Upper lobe of left lung (tissue), 6 donors: ENCODE results near the gene GCG. TPM values are rescaled to one million over a fixed set of nuclear protein-coding genes. Genes with fewer than 3 reads are reported as not detected.

Experiments
- ATAC-seq, 2 donors: fragments of 200-7000 bp; cut with Tn5 transposase; one replicate each; pipeline ENCODE4 v1.9.1; 2022; ENCODE audit warnings: mild to moderate bottlenecking in 2 of 2, moderate library complexity in 2 of 2; ENCODE audit not compliant: low FRiP score in 2 of 2
- DNase-seq, 2 donors: peaks; one replicate each; pipeline ENCODE4 v3.0.0-alpha.2; 2019 to 2020
- H3K27ac ChIP-seq, 4 donors: fragments of 200-600 bp; sonication (generic); one replicate each; pipeline ENCODE4 v1.5.1; 2016 to 2019
- H3K27me3 ChIP-seq, 4 donors: fragments of 200-600 bp; sonication (generic); one replicate each; pipeline ENCODE4 v1.5.1; 2017 to 2019
- H3K36me3 ChIP-seq, 4 donors: fragments of 200-600 bp; sonication (generic); one replicate each; pipeline ENCODE4 v1.5.1; 2016 to 2019
- H3K4me1 ChIP-seq, 4 donors: fragments of 200-600 bp; sonication (generic); one replicate each; pipeline ENCODE4 v1.5.1; 2018 to 2019
- H3K4me3 ChIP-seq, 4 donors: fragments of 200-600 bp; sonication (generic); one replicate each; pipeline ENCODE4 v1.5.1; 2017 to 2019; ENCODE audit warnings: mild to moderate bottlenecking in 2 of 4, moderate library complexity in 1 of 4
- H3K9me3 ChIP-seq, 4 donors: fragments of 200-600 bp; sonication (generic); one replicate each; pipeline ENCODE4 v1.5.1; 2018 to 2019
- EP300 ChIP-seq, 4 donors: sonication (generic); formaldehyde crosslinking; IDR thresholded peaks; one replicate each; pipeline ENCODE4 v1.5.1; 2017; ENCODE audit warnings: antibody characterized with exemption in 4 of 4, control low read depth in 2 of 4
- POLR2A ChIP-seq, 4 donors: fragments of 450-650 bp; IDR thresholded peaks; one replicate each; pipeline ENCODE4 v1.5.1; 2016 to 2017; ENCODE audit warnings: antibody characterized with exemption in 4 of 4, mild to moderate bottlenecking in 2 of 4
- POLR2AphosphoS5 ChIP-seq, 2 donors: sonication (generic); formaldehyde crosslinking; IDR thresholded peaks; one replicate each; pipeline ENCODE4 v1.5.1; 2017; ENCODE audit warnings: antibody characterized with exemption in 2 of 2
- WGBS, 2 donors: methylation state at CpG; one replicate each; pipeline ENCODE4 v1.1.5; 2017 to 2018; 5-methylcytosine and 5-hydroxymethylcytosine counted together
- total RNA-seq, 6 donors: library from RNA; depleted of rRNA in 4 of 6; stranded (reverse); fragments of >200 nt in 4 of 6; gene quantifications; one replicate each; pipeline versions ENCODE4 v1.1.0 to v1.2.1, GENCODE V29; 2016 to 2021
- TF ChIP-seq, protein P1 (sequence below), 6 experiments: fragments of 450-650 bp in 4 of 6; fragments of 200-600 bp in 2 of 6; sonication (generic) in 2 of 6; IDR thresholded peaks; one replicate each; pipeline ENCODE4 v1.5.1; 2016 to 2019; ENCODE audit warnings: antibody characterized with exemption in 6 of 6
- donor health status: DM: no; HTN: no; CAD: no; lungs with moderate emphysema.
- donor health status: DM: no; HTN: yes; CAD: no; lungs with severe emphysema.

GCG gene
- total RNA-seq, 6 donors from 2014 or later, result 0.23 TPM; not detected in 5

DNA sequence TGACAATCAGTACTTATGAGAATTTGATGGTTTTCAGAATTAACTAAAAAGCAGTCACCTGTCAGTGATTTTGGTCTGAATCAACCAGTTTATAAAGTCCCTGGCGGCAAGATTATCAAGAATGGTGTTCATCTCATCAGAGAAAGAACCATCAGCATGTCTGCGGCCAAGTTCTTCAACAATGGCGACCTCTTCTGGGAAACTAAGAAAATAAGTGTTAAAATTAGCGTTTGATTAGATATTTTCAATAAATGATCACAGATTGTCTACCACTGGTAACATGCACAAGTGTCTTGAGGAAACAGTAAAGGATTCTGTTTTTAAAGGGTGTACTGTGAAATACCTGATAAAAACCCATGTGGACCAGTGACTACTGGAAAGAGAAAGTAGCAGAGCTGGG lies 8.1 kb downstream of the GCG start:
- ATAC-seq, result no peak
- Histone ChIP-seq H3K9me3 (no peaks in the 10 kb centered on the region), H3K4me3 (no peak overlapping the region), H3K27ac (no peak overlapping the region), H3K4me1 (no peaks in the 10 kb centered on the region), H3K27me3 (no peaks in the 10 kb centered on the region), H3K36me3 (no peaks in the 10 kb centered on the region)
- WGBS, 2 donors, result 89 to 93% methylated on average over 4 of the region's 4 CpGs
- no peak for TF ChIP-seq POLR2AphosphoS5 (IDR thresholded peaks at IDR 0.05)
- no peak for TF ChIP-seq EP300 (IDR thresholded peaks at IDR 0.05)
- TF ChIP-seq POLR2A (IDR thresholded peaks at IDR 0.05), result no peak
- TF ChIP-seq, protein P1, sequence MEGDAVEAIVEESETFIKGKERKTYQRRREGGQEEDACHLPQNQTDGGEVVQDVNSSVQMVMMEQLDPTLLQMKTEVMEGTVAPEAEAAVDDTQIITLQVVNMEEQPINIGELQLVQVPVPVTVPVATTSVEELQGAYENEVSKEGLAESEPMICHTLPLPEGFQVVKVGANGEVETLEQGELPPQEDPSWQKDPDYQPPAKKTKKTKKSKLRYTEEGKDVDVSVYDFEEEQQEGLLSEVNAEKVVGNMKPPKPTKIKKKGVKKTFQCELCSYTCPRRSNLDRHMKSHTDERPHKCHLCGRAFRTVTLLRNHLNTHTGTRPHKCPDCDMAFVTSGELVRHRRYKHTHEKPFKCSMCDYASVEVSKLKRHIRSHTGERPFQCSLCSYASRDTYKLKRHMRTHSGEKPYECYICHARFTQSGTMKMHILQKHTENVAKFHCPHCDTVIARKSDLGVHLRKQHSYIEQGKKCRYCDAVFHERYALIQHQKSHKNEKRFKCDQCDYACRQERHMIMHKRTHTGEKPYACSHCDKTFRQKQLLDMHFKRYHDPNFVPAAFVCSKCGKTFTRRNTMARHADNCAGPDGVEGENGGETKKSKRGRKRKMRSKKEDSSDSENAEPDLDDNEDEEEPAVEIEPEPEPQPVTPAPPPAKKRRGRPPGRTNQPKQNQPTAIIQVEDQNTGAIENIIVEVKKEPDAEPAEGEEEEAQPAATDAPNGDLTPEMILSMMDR (IDR thresholded peaks at IDR 0.05), result no peak
- DNase-seq, result no peak

GRCh38 chr2:162138310-162138709 lies 13.7 kb downstream of the GCG start:
- no peak overlapping the region for H3K4me3 ChIP-seq
- H3K36me3 ChIP-seq, result no peaks in the 10 kb centered on the region
- DNase-seq (no peak), ATAC-seq (no peak)
- H3K27ac ChIP-seq, result no peak overlapping the region
- no peaks in the 10 kb centered on the region for H3K27me3 ChIP-seq
- H3K9me3 ChIP-seq, result no peaks in the 10 kb centered on the region
- TF ChIP-seq, protein P1 (IDR thresholded peaks at IDR 0.05), result no peak
- TF ChIP-seq POLR2A (IDR thresholded peaks at IDR 0.05) (no peak), POLR2AphosphoS5 (IDR thresholded peaks at IDR 0.05) (no peak), EP300 (IDR thresholded peaks at IDR 0.05) (no peak)
- no peaks in the 10 kb centered on the region for H3K4me1 ChIP-seq

- Histone ChIP-seq H3K9me3 (peaks cover 0 to 3% (median 0%) of the 10 kb centered on the region in 4 donors), H3K4me3 (no peak overlapping the region), H3K36me3 (no peaks in the 10 kb centered on the region), H3K27me3 (no peaks in the 10 kb centered on the region), H3K27ac (no peak overlapping the region), H3K4me1 (no peaks in the 10 kb centered on the region)
- TF ChIP-seq, protein P1 (IDR thresholded peaks at IDR 0.05), result no peak
- TF ChIP-seq EP300 (IDR thresholded peaks at IDR 0.05), result no peak
- no peak for TF ChIP-seq POLR2AphosphoS5 (IDR thresholded peaks at IDR 0.05)
- TF ChIP-seq POLR2A (IDR thresholded peaks at IDR 0.05), result no peak
- no peak for ATAC-seq
- 79 to 92% methylated on average over 2 of the region's 2 CpGs for WGBS, 2 donors
- DNase-seq, result no peak
Observed at GRCh38 chr2:162127422-162127821, 24.6 kb downstream of the GCG start.

DNA sequence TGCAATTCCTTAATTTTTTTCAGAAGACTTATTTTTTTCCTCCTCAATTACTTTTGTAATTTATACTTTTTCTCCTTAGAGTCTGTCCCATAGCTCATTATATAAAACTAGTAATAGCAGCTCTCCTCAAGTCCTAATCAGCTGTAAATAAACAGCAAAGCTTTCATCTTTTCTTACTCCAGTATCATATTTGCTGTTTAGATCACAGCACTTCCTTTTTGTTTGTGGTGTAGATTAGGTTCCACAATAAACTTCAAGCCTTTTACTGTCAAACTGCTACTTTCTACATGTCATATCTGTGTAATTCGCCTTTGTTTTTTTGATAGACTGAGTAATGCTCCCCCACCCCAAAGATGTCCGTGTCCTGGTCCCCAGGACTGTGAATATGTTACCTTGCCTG lies 25.5 kb downstream of the GCG start:
- no peaks in the 10 kb centered on the region for H3K36me3 ChIP-seq
- ATAC-seq (no peak), DNase-seq (no peak)
- H3K9me3 ChIP-seq, result peaks cover 0 to 3% (median 0%) of the 10 kb centered on the region in 4 donors
- H3K4me3 ChIP-seq, result no peak overlapping the region
- H3K27ac ChIP-seq, result no peak overlapping the region
- 54 to 61% methylated on average over 2 of the region's 2 CpGs for WGBS, 2 donors
- H3K27me3 ChIP-seq, result no peaks in the 10 kb centered on the region
- H3K4me1 ChIP-seq, result no peaks in the 10 kb centered on the region
- TF ChIP-seq EP300 (IDR thresholded peaks at IDR 0.05) (no peak), POLR2AphosphoS5 (IDR thresholded peaks at IDR 0.05) (no peak), POLR2A (IDR thresholded peaks at IDR 0.05) (no peak)
- TF ChIP-seq, protein P1 (IDR thresholded peaks at IDR 0.05), result no peak

DNA sequence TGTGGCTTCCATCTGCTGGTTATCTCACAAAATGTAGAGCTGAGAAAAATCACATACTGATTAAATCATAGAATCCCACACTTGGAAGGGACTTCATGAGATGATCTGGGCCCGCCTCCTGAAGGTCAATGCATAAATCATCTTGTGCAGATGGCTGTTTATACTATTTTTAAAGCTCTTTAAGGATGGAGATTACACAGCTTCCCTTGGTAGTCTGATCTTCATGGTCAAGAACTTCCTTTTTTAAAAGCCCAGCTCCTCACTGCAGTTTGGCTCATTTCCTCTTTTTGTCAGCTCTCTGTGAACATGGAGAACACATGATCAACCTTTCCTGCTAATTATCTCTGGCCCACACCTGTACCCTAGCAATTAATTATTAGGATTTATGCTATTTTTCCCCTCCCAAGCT lies 25.9 kb downstream of the GCG start:
- Histone ChIP-seq H3K27me3 (no peaks in the 10 kb centered on the region), H3K4me3 (no peak overlapping the region), H3K4me1 (no peaks in the 10 kb centered on the region), H3K27ac (no peak overlapping the region), H3K36me3 (no peaks in the 10 kb centered on the region), H3K9me3 (peaks cover 0 to 3% (median 0%) of the 10 kb centered on the region in 4 donors)
- TF ChIP-seq, protein P1 (IDR thresholded peaks at IDR 0.05), result no peak
- TF ChIP-seq POLR2AphosphoS5 (IDR thresholded peaks at IDR 0.05) (no peak), EP300 (IDR thresholded peaks at IDR 0.05) (no peak), POLR2A (IDR thresholded peaks at IDR 0.05) (no peak)
- ATAC-seq (peak in 1 of 2 donors; percentile 67), DNase-seq (no peak)
- 44% methylated on average over 1 of the region's 1 CpG for WGBS, 2 donors
